NCI-H2107 treated with DMSO at 0.1 percent for 48 hours (cell line): ENCODE measurements around the gene FPR1.
A peak's percentile ranks its signal among the peaks of the same experiment; 100 is the strongest.
"Not testable (repeated sequence)": the region's sequence is repeated elsewhere in the genome, so short reads cannot be mapped to it uniquely, and the experiment has no call there.

Experiments
- DNase-seq: peaks from one replicate; lab custom pipeline; 2025; ENCODE audit not compliant: unreplicated experiment; lab: John Stamatoyannopoulos, UW

The FPR1 gene

DNA sequence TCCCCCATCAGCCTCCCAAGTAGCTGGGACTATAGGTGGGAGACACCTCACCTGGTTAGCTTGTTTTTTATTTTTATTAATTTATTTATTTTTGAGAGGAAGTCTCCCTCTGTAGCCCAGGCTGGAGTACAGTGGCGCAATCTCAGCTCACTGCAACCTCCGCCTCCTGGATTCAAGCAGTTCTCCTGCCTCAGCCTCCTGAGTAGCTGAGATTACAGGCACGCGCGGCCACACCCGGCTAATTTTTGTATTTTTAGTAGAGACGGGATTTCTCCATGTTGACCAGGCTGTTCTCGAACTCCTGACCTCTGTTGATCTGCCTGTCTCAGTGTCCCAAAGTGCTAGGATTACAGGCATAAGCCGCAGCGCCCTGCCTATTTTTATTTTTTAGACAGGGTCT is 13.2 kb downstream of the FPR1 start:
- DNase-seq: not testable (repeated sequence)

DNA sequence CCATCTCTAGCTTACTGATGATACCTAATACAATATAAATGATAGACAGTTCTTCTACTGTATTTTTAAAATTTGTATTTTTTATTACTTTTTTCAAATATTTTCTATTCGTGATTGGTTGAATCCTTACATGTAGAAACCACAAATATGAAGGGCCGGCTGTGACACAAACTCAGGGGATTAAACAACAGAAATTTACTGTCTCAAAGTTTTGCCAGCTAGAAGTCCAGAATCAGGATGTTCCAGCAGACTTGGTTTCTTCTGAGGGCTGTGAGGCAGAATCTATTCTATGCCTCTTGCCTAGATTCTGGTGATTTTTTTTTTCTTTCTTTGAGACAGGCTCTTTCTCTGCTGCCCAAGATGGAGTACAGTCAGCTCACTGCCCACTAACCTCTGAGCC is 13.8 kb downstream of the FPR1 start:
- no peak for DNase-seq

DNA sequence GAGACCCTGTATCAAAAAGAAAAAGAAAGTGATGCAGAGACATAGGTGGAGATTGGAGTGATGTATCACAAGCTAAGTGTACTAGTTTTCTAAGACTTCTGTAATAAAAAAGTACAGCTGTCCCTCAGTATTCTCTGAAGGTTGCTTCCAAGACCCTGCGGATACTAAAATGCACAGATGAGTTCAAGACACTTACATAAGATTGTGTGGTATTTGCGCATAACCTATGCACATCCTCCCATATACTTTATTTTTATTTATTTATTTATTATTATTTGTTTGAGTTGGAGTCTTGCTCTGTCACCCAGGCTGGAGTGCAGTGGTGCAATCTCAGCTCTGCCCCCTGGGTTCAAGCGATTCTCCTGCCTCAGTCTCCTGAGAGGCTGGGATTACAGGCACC is 14.3 kb downstream of the FPR1 start:
- no peak for DNase-seq

DNA sequence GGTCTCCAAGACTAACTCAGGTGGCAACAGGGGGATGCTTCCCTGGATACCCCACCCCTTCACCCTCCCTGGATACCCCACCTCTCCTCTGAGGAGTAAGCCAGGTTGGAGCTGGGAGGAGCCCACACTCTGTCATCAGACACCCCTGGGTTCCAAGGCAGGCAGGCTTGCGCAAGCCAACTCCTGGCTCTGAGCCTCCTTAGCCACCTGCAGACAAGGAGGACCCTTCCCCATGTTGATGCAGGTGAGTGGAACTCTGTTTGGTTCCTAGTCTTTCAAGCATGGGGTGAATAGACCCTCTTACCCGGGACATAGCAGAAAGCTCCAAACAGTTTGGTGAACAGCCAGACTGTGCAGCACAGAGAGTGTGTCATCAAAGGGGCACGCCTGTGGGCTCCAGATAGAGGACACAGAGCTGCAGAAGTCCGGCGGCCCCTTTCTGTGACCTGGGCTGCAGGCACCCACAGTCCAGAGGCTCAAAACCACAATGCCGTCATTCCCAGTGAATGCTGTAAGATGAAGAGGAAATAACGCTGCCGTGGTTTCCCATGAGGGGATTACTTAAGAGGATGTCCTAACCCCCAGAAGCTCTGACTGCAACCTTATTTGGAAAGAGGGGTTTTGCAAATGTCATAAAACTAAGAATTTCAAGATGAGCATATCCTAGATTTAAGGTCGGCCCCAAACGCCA is 15.8 kb downstream of the FPR1 start:
- DNase-seq: no peak

DNA sequence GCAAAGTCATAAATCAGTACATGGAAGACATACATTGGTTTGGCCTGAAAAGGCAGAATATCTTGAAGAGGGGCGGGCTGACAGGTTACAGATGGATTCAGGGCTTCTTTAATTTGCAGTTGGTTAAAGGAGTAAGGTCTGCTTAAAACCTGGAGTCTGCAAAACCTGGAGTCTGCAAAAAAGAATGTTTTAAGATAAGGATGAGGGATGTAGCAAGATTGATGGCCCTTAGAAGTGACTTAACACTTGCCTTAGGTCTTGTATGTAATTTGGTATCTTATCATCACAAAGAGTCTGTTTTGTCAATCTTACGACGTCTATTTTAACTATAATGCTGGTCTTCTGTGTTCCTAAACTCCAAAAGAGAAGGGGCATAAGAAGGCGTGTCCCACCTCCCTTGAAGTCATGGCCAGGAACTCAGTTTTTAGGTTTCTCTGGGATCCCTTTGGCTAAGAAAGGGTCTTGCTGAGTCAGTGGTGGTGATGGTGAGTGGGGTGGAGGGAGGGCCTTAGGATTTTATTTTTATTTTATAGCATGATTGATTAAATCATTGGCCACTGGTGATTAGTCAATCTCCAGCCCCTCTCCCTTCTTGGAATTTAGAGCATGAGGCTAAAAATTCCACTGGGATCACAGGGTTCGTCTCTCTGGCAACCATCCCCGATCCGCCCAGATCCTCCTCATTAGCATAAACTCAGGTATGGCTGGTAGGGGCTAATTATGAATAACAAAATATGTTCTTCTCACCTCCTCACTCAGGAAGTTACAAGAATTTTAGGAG is 17.7 kb downstream of the FPR1 start:
- DNase-seq: no peak

DNA sequence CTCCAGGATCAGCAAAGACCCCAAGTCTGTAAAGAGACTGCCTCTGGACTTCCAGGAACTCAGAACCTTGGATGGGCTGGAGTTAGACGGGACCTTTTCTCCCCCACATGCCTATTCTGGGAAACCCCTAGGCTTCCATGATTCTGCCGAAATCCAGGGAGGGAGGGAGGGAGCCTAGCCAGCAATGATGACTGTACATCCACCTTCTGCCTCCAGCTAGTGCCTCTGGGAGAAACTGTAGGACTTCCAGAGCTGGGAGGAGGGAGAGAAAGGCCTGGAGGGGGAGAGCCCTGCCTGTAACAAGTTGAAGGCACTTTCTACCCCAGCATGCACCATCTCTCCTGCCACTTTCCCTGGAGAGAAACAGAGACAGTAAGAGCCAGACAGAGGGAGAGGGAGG is 21.9 kb downstream of the FPR1 start:
- DNase-seq: no peak

DNA sequence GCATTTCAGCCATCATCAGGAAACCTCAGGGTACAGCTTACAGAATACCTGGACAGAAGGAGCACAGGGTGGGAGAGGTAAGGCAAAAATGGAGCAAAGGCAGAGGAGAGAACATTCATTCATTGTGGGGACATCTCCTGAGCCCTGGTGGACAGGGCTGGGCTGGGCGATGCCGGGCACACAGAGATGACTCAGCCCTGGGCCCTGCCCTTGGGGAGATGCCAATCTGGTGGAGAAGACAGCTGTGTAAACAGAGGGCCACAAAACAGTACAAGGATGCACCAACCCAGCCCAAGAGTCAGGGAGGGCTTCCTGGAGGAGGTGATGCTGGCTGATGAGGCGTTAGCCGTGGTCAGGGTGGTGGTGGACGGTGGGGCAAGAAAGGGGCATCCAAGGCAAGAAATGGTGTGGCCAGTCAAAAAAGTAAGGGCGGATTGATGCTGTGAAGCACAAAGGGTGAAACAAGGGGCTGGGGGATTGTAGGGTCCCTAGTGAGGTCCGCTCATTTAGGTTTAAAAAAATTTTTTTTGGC is 24.3 kb downstream of the FPR1 start:
- no peak for DNase-seq

DNA sequence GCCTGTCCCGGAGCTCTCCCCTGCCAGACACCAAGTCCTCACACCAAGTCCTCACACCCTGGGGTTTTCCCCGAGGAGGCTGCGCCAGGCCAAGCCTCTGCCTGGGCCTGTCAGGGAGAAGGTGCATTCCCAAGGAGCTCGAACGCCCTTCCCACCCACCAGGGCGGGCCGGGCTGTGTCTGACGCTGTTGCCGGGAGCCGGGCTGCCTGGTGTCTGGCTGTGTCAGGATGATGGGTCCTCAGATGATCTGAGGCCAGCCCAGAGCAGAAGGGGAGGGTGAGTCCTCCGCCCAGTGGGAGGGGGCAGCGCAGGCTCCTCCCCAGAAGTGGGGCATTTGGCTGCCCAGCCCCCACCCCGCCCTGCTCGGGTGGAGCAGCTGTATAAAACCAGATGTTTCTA is 25.6 kb downstream of the FPR1 start:
- no peak for DNase-seq

DNA sequence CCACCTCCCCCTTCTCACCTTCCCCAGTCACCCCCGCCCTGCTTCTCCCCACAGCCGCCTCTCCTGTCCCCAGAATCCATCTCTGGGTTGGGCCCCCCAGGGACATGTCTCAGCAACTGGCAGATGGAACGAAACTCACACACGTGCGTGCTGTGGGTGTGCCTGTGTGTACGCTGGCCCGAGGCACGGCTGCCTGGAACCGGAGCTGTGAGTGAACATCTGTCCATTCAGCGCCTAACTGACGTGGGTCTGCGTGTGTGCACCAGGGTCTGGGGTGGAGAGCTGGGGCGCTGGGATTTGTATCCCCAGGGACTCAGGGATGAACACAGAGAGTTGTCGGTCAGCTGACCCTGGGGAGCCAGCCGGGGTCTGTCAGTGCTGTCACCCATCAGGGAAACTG is 27.1 kb downstream of the FPR1 start:
- DNase-seq: no peak

DNA sequence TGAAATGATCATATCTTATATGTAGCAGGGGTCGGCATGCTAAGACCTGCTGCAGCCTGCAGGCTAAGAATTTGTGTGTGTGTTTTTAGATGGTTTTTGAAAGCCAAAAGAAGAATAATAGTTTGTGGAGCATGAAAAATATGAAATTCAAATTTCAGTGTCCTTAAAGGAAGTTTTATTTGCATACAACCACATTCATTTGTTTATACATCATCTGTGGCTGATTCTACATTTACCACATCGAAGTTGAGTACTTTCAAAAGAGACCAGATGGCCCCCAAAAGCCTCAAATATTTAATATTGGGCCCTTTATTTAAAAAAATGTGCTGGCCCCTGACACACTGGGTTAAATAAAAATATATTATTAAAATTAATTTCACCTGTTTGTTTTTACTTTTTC is 29.2 kb downstream of the FPR1 start:
- DNase-seq: no peak

DNA sequence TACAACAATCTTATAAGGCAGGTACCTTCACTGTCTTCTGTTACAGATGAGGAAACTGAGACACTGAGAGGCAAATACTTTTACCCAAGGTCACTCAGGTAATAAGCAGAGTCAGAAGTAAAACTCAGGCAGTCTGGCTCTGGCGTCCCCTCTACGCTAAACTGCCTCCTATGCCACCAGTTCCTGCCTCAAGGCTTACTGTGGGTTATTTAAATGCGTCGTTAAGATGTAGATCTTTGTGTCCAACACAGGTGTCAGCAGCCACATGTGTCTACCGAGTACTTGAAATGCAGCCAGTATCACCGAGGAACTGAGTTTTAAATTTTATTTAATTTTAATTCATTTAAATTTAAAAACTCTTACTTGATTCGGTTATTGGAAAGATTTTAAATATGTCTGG is 29.8 kb downstream of the FPR1 start:
- DNase-seq: no peak

DNA sequence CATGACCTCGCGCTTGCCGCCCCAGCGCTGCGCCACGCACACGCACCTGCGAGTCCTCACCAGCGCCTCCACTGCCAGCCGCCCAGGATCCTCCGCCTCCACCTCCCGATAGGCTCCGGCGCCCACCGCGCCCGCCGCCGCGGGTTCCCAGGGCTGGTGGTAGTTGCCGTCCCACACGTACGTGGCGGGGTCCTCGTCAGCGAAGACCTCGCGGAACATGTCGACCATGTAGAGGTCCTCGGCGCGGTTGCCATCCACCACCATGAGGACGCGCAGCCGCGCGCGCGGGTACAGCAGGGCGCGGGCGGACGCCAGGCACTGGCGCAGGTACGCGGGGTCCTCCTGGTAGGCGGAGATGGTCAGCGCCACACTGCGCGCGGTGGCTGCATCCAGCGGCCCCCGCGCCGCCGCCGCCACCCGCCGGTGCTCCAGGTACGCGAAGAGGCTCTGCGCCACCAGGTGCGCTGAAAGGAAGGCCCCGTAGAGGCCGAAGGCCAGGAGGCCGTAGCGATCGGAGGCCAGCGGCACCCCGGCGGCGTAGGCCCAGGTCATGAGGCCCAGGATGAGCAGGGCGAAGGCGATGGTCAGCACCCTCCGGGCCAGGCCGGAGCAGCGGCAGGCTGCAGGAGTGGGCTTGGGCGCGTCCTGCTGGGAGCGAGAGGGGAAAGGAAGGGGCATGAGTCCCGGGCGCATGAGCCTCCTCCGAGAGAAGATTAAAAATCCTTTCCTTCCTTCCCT is 32.3 kb downstream of the FPR1 start:
- no peak for DNase-seq

DNA sequence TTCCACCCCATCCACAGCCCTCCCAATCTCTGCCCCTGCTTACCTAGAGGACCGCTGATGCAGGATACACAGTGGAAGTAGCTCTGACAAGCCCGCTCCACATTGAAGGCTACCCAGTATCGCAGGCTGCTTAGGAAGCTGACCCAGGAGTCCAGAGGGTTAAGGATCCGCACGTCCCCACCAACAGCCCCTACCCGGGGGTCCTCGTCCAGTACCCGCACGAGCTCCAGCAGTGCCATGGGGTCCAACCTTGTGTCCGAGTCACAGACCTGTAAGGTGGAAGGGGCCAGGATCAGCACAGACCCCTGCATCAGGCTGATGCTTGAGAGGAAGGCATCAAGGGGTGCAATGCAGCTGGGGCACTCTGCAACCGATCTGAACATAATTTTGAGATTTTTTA is 34.8 kb downstream of the FPR1 start:
- DNase-seq: no peak

DNA sequence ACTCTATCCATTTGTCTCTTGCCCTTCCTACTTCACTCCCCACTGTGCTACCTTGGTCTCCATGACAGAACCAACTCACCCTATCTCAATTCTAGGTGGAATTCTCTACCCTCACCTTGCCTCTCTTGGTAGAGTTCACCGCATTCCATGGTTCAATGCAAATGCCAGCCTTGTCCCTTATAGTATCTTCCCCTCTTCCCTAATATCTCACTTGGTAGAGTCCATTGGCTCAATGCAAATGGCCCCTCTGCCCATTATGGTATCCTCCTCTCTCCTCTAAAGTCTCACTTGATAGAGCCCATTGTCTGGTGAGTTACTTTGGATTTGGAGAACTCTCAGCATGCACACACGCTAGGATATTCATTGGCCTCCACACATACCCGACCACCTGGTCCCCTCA is 35.8 kb downstream of the FPR1 start:
- DNase-seq: no peak

DNA sequence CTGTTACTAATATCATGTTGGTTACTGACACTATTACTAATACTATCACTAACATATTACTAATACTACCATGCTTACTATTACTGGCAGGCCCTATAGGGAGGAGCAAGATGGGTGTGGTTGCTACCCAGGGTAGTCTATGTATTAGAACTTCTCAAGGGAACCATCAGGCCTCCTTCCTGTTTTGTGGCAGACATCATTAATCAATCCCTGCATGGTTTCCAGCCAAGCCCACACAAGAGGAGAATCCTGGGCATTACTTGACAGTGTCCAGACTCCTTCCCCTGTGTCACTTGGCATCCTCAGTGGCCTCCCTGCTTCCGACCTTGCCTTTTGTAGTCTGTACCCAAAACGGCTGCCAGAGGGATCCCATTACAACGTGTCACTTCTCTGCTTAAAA is 36.8 kb downstream of the FPR1 start:
- no peak for DNase-seq

DNA sequence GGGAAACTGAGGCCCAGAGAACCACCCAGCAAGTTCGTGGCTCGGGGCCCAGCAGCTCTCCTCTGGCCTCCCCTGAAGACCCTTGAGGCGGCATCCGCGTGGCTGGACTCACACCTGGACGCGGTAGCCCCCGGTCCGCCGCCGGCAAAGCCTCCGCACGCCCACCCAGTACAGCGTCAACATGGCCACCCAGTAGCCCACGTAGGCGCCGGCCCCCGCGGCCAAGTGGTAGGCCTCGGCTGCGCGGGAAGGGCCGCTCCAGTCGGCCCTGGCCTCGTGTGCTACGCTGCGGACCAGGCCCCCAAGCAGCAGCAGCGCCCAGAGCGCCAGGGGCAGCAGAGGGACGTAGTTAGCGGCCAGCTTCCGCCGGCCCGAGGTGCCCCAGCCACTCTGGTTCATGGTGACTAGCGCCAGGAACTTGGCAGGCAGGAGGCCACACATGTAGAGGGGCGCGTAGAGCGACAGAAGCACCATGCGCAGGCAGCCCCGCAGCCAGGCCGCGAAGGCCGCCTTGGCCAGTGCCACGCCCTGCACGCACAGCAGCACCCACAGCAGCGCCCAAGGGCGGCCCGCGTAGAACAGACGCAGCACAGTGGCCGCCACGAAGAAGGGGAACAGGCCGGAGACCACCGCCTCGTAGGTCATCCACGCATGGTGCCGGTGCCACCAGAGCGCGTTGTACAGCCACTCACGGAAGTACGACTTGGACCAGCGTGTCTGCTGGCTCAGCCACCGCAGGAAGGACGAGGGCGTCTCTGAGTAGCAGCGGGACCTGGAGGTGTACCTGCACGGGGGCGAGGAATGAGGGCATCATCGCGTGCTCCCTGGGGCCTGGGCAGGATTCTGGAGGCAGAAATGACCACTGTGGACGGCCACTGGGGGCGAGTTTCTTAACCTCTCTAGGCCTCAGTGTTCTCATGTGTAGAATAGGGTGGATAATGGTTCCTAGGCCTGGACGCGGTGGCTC is 38.1 kb downstream of the FPR1 start:
- no peak for DNase-seq

DNA sequence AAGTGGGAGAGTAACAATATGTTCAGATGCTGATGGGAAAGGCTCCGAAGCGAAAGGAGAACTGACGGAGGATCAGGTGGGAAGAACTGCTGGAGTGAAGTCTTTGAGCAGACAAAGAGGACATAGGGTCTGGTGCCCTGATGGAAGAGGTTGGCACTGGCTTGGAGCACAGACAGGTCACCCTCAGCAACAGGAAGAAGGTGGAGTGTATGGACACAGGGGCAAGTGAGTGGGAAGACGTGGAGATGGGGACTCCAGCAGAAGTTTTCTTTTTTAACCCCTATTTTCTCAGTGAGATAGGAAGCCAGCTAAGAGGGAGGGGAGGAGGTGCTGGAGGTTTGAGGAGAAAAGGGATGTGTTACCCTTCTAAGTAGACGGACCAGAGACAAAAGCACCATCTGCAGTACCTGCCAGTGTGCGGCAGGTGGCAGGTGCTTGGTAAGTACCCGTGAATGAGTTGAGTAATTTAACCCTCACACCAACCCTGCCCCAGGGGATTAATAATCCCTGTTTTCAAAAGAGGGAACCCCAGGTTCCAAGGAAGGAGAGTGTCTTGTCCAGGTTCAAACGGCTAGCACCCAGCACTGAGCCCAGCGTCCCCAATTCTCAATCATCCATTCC is 39.1 kb downstream of the FPR1 start:
- DNase-seq: peak; percentile 15

DNA sequence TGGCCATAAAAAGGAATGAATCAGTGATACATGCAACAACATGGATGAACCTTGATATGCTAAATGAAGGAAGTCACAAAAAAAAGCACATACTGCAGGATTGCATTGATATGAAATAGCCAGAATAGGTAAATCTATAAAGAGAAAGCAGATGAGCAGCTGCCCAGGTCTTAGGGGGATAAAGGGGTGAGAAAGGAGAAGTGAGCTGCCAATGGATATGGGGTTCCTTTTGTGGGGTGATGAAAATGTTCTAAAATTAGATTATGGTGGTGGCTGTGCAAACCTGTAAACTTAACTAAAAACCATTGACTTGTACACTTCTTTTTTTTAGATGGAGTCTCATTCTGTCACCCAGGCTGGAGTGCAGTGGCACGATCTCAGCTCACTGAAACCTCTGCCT is 40.0 kb downstream of the FPR1 start:
- no peak for DNase-seq

DNA sequence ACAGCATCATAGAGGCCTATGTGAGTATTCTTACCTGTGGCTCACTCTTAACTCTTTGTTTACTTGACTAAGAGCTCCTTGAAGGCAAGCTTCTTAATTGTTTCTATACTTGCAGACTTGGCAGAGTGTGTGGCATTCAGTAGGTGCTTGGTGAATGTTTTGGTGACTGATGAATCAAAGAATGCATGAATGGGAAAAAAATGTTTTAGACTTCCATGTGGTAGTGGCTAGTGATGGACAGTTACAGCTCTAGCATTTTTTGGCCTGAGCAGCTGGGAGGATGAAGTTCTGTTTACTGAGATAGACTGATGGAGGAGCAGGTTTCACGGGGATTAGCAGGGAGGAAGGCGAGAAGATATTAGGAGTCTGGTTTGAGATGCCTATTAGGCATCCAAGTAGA is 41.5 kb downstream of the FPR1 start:
- no peak for DNase-seq

DNA sequence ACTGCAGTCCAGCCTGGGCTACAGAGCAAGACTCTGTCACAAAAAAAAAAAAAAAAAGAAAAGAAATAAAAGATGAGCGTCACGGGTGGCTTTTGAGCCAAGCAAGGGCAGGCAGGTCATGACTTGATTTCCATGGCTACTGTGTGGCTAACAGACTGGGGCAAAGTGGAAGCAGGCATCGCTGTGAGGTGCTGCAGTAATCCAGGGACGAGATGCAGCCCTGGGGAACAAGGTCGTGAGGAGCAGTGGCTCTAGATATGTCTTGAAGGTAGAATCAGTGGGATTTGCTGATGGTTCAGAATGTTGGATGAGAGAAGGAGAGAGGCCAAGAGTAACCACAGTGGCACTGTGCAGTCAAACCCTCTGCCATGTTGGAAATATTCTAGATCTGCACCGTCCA is 42.1 kb downstream of the FPR1 start:
- DNase-seq: no peak
